Anterior cingulate cortex (tissue), 58 donors: Measurements from ENCODE around the gene EFCC1.
A peak's percentile ranks its signal among the peaks of the same experiment; 100 is the strongest.

Experiments
- DNase-seq, 58 donors: peaks; one replicate each; lab custom pipeline; 2025; lab: John Stamatoyannopoulos, UW

The EFCC1 gene

GRCh38 chr3:129028866-129029265 is 27.8 kb downstream of the EFCC1 start:
- DNase-seq, result no peak

GRCh38 chr3:129030611-129031010 is 29.5 kb downstream of the EFCC1 start:
- DNase-seq, result no peak

- DNase-seq, result no peak
Observed at GRCh38 chr3:129031476-129032215, 30.5 kb downstream of the EFCC1 start.

- no peak for DNase-seq
Observed at GRCh38 chr3:129032716-129033115, 31.6 kb downstream of the EFCC1 start.

GRCh38 chr3:129033151-129033550 is 32.0 kb downstream of the EFCC1 start:
- DNase-seq, result no peak

- no peak for DNase-seq
Observed at GRCh38 chr3:129033633-129034321, 32.7 kb downstream of the EFCC1 start.

- no peak for DNase-seq
Observed at GRCh38 chr3:129034642-129035041, 33.5 kb downstream of the EFCC1 start.

GRCh38 chr3:129035360-129036221 is 34.5 kb downstream of the EFCC1 start:
- DNase-seq, result no peak

- DNase-seq, result no peak
Observed at GRCh38 chr3:129036222-129037092, 35.4 kb downstream of the EFCC1 start.

- no peak for DNase-seq
Observed at GRCh38 chr3:129037093-129037419, 36.0 kb downstream of the EFCC1 start.

- DNase-seq, result no peak
Observed at GRCh38 chr3:129038121-129038855, 37.2 kb downstream of the EFCC1 start.

GRCh38 chr3:129039271-129040038 is 38.4 kb downstream of the EFCC1 start:
- peak in 2 of 58 donors; percentile 7 to 31 for DNase-seq

- no peak for DNase-seq
Observed at GRCh38 chr3:129040039-129040336, 38.9 kb downstream of the EFCC1 start.

- DNase-seq, result no peak
Observed at GRCh38 chr3:129040579-129041300, 39.6 kb downstream of the EFCC1 start.

- DNase-seq, result no peak
Observed at GRCh38 chr3:129045675-129046036, 44.6 kb downstream of the EFCC1 start.

GRCh38 chr3:129046037-129046731 is 45.1 kb downstream of the EFCC1 start:
- no peak for DNase-seq

- DNase-seq, result no peak
Observed at GRCh38 chr3:129046732-129047552, 45.8 kb downstream of the EFCC1 start.
